ENCODE data around the gene CGB8. TPM values are rescaled to one million over a fixed set of nuclear protein-coding genes. Genes with fewer than 3 reads are reported as not detected.

Gene CGB8
- total and polyA plus RNA-seq, 10 donors = not detected

DNA sequence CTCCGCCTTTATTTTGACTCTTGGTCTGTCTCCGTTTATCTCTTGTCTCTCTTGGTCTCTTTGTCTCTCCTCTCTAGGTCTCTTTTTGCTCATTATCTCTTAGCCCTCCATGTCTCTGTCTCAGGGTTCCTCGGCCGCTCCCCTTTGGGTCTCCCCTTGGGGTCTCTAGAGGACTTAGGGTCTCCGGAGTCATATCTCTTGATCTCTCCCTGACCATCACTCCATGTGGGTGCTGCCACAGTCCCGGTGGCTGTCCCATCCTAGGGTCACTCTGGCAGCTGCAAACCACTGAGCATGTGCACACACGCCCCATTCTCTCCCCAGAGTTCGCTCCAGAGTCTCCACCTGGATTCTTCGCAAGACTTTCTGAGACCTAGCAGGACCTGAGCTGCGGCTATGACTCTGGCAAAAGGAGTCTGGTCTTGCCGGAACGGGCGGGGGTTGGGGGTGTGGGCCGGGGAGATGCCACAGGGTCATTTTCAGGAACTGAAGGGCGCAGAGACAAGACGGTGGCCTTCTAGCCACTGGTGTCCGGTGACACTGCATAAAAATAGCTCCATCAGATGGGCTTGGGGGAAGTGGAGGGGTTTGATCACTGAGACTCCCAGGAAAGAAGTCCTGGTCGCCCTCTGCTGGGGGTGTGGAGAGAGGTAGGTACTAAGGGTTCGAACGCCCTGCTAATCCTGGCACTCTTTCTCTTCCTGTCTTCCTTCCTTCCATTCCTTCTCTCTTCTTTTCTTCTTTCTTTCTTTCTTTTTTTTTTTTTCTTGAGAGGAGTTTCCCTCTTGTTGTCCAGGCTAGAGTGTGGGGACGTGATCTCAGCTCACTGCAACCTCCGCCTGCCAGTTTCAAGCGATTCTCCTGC lies 24.8 kb upstream of the CGB8 start:
- intact Hi-C loops (cut with DNase I; ENCODE audit: low total_unique reads) = no loop called here
- no peak for DNase-seq
- Histone ChIP-seq H3K36me3 (no peaks in the 10 kb centered on the region), H3K27me3 (replicated peaks in 1 of 7) (peaks cover 0 to 82% (median 52%) of the 10 kb centered on the region in 7 donors), H3K4me1 (peaks cover 0 to 16% (median 6%) of the 10 kb centered on the region in 6 donors), H3K9me3 (peaks cover 0 to 4% (median 0%) of the 10 kb centered on the region in 8 donors), H3K4me3 (no peak overlapping the region), H3K27ac (no peak overlapping the region)
- TF ChIP-seq POLR2AphosphoS5 (IDR thresholded peaks at IDR 0.05) = no peak
- TF ChIP-seq, protein P1, sequence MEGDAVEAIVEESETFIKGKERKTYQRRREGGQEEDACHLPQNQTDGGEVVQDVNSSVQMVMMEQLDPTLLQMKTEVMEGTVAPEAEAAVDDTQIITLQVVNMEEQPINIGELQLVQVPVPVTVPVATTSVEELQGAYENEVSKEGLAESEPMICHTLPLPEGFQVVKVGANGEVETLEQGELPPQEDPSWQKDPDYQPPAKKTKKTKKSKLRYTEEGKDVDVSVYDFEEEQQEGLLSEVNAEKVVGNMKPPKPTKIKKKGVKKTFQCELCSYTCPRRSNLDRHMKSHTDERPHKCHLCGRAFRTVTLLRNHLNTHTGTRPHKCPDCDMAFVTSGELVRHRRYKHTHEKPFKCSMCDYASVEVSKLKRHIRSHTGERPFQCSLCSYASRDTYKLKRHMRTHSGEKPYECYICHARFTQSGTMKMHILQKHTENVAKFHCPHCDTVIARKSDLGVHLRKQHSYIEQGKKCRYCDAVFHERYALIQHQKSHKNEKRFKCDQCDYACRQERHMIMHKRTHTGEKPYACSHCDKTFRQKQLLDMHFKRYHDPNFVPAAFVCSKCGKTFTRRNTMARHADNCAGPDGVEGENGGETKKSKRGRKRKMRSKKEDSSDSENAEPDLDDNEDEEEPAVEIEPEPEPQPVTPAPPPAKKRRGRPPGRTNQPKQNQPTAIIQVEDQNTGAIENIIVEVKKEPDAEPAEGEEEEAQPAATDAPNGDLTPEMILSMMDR (IDR thresholded peaks at IDR 0.05 in 8 of 11, conservative IDR thresholded peaks at IDR 0.05 in 3 of 11) = peak in 1 of 11 experiments; percentile 14
- 62 to 68% (median 64%) methylated on average over 22 to 23 of the region's 23 CpGs for WGBS, 5 donors

DNA sequence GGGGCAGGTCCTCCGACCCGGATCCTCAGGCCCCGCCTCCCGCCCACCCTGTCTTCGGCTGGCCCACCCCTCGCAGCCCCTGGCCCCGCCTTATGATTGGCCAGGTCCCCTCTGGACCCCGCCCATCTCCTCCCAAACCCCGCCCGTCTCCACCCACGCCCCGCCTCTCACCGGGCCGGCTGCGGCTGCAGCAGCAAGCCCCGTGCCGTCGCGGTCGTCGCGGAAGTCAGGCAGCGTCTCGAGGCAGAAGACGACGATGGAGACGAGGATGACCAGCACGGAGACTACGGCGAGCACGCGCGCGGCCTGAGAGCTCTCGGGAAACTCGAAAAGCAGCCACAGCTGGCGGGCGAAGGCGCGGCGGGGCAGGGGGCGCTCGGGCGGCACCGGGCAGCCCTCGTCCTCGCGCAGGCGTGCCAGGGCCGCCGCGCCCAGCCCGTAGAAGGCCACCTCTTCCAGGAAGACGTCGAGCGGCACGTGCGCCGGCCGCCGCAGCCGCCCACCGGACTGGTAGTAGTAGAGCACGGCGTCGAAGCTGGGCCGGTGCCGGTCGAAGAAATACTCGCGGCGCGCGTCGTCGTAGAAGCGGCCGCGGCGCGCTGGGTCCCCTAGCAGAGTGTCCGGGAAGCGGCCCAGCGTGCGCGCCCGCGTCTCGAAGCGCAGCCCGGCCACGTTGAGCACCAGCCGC lies 23.1 kb upstream of the CGB8 start:
- peaks cover 0 to 16% (median 6%) of the 10 kb centered on the region in 6 donors for H3K4me1 ChIP-seq
- no peak overlapping the region for H3K27ac ChIP-seq
- H3K4me3 ChIP-seq = peak overlapping the region in 3 of 8 donors; percentile 3 to 38 (median 3)
- intact Hi-C loops (cut with DNase I; ENCODE audit: low total_unique reads) = no loop called here
- no peaks in the 10 kb centered on the region for H3K36me3 ChIP-seq
- WGBS, 5 donors = 9 to 14% (median 11%) methylated on average over 20 to 93 of the region's 93 CpGs
- TF ChIP-seq POLR2A (IDR thresholded peaks at IDR 0.05) (no peak), POLR2AphosphoS5 (IDR thresholded peaks at IDR 0.05) (no peak)
- TF ChIP-seq, protein P1 (IDR thresholded peaks at IDR 0.05 in 8 of 11, conservative IDR thresholded peaks at IDR 0.05 in 3 of 11) = no peak
- DNase-seq = no peak
- H3K9me3 ChIP-seq = peaks cover 0 to 4% (median 0%) of the 10 kb centered on the region in 8 donors
- peaks cover 0 to 94% (median 56%) of the 10 kb centered on the region in 7 donors for H3K27me3 ChIP-seq (replicated peaks in 1 of 7)

DNA sequence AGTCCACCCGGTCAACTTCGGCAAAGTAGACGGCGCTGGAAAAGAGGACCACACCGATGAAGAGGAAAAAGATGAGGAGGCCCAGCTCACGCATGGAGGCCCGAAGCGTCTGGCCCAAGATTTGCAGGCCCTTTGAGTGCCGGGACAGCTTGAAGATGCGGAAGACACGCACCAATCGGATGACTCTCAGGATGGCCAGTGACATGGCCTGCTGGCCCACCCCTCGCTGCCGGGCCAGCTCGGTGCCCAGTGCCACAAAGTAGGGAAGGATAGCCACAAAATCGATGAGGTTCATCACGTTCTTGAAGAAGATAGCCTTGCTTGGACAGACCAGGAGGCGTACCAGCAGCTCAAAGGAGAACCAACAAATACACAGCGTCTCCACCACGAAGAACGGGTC lies 21.5 kb upstream of the CGB8 start:
- TF ChIP-seq, protein P1 (IDR thresholded peaks at IDR 0.05 in 8 of 11, conservative IDR thresholded peaks at IDR 0.05 in 3 of 11) = no peak
- TF ChIP-seq POLR2A (IDR thresholded peaks at IDR 0.05) = no peak
- TF ChIP-seq POLR2AphosphoS5 (IDR thresholded peaks at IDR 0.05) = no peak
- Histone ChIP-seq H3K4me1 (peaks cover 0 to 16% (median 6%) of the 10 kb centered on the region in 6 donors), H3K9me3 (peaks cover 0 to 4% (median 0%) of the 10 kb centered on the region in 8 donors), H3K4me3 (no peak overlapping the region), H3K36me3 (no peaks in the 10 kb centered on the region), H3K27ac (no peak overlapping the region), H3K27me3 (replicated peaks in 1 of 7) (peaks cover 0 to 100% (median 70%) of the 10 kb centered on the region in 7 donors)
- WGBS, 5 donors = 96 to 97% (median 97%) methylated on average over 21 of the region's 21 CpGs
- intact Hi-C loops (cut with DNase I; ENCODE audit: low total_unique reads) = no loop called here
- no peak for DNase-seq

DNA sequence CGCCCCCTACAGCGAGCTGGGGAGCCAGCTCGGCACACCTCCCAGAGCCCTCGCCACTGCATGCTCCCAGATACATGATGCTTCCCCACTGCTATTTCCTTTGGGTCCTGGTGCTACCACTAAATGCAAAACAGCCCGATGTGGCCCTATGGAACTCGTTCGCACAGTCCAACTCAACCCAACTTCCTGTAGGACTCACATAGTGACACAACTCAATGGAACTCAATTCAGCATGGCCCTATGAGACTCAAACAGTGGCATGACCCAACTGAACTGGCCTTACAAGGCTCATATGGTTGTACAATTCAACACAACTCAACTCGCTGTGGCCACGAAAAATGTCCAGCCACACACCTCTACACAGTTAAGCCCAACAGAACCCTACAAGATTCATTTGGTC lies 20.1 kb upstream of the CGB8 start:
- H3K27me3 ChIP-seq (replicated peaks in 1 of 7) = peaks cover 0 to 100% (median 76%) of the 10 kb centered on the region in 7 donors
- H3K27ac ChIP-seq = no peak overlapping the region
- H3K9me3 ChIP-seq = peaks cover 0 to 4% (median 0%) of the 10 kb centered on the region in 8 donors
- H3K4me1 ChIP-seq = peaks cover 0 to 26% (median 12%) of the 10 kb centered on the region in 6 donors
- H3K4me3 ChIP-seq = no peak overlapping the region
- WGBS, 5 donors = 87 to 95% (median 92%) methylated on average over 9 of the region's 9 CpGs
- TF ChIP-seq POLR2AphosphoS5 (IDR thresholded peaks at IDR 0.05) (no peak), POLR2A (IDR thresholded peaks at IDR 0.05) (no peak)
- TF ChIP-seq, protein P1 (IDR thresholded peaks at IDR 0.05 in 8 of 11, conservative IDR thresholded peaks at IDR 0.05 in 3 of 11) = no peak
- no peak for DNase-seq
- intact Hi-C loops (cut with DNase I; ENCODE audit: low total_unique reads) = no loop called here
- no peaks in the 10 kb centered on the region for H3K36me3 ChIP-seq

Measured in spleen (tissue), 11 donors.